ENCODE measurements around the gene KCNK10. TPM values are rescaled to one million over a fixed set of nuclear protein-coding genes. Genes with fewer than 3 reads are reported as not detected.

KCNK10 gene
- polyA plus RNA-seq, 1 of the 3 experiments (the other 2 are of a cell fraction), result not detected

DNA sequence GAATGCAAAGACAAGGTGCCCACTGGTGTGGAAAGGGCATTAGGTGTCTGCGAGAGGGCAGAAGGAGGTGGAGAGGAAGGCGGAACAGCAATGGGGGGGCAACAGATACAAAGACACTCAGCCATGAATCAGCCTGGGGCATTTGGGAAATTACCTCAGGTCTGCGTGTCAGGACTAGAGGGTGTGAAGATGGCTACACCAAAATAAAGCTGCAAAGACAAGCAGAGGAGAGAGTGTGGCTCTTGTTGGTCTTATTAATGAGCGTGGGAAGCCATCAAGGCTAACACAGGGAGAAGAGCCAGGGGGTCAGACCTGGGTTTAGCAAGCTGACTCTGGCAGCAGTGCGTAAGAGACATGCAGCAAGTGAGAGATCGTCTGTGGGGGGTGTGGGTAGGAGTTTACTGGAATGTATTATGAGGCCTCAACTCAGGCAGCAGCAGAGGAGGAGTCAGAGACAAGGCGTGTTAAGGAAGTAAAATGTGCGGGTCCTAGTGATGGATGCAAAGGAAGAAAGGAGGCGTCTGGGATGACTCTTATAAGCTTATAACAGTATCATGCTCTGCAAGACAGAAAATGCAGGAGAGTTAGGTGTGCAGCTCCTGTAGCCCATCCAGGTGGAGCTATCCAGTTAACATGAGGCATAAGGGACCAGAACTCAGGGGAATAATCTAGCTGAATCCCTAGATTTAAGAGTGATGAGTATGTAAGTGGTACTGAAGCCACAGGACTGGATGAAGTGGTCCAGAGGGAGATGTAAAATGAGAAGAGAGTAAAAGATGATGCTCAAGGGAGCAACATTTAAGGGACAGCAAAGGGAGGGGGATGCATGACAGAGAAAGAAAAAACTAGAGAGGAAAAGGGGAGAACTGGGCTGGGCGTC lies 50.4 kb downstream of the KCNK10 start:
- H3K79me2 ChIP-seq (ENCODE audit: insufficient read depth), result no peaks in the 10 kb centered on the region
- POLR2A ChIA-PET, result no interaction called here
- CTCF ChIA-PET, result interaction anchor here (0.7 kb wide), 1 partner anchor 41 kb away, joined by 3 read pairs; no protein-coding TSS in a partner anchor

DNA sequence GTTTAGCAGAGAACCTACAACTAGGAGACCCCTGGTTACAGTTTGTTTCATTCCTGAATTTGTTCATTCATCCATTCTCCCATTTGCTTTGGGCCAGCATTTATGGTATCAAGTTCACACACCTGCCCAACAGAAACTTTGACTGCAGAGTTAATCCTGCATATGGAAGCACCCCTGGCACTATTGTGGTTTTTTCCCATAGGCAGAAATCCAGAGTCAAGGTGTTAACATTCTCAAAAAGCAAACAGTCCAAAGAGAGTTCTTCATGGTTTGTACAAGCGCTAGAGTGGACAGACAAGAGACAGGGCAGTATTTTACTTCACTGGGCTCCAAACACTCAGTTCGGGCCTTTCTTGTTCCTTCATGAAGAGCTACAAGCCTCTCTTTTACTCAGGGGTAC lies 51.9 kb downstream of the KCNK10 start:
- TF ChIP-seq, protein P1, sequence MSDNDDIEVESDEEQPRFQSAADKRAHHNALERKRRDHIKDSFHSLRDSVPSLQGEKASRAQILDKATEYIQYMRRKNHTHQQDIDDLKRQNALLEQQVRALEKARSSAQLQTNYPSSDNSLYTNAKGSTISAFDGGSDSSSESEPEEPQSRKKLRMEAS (IDR thresholded peaks at IDR 0.05; ENCODE audit: low read depth), result no peak
- no peak for TF ChIP-seq SIN3A (IDR thresholded peaks at IDR 0.05; ENCODE audit: borderline replicate concordance, low read depth, low read length)
- TF ChIP-seq RXRA (IDR thresholded peaks at IDR 0.05; ENCODE audit: borderline replicate concordance, low read depth), result no peak
- no peak for TF ChIP-seq TEAD4 (IDR thresholded peaks at IDR 0.05; ENCODE audit: borderline replicate concordance, insufficient read depth)
- no peak for TF ChIP-seq RCOR1 (IDR thresholded peaks at IDR 0.05; ENCODE audit: low read length)
- TF ChIP-seq, protein P2, sequence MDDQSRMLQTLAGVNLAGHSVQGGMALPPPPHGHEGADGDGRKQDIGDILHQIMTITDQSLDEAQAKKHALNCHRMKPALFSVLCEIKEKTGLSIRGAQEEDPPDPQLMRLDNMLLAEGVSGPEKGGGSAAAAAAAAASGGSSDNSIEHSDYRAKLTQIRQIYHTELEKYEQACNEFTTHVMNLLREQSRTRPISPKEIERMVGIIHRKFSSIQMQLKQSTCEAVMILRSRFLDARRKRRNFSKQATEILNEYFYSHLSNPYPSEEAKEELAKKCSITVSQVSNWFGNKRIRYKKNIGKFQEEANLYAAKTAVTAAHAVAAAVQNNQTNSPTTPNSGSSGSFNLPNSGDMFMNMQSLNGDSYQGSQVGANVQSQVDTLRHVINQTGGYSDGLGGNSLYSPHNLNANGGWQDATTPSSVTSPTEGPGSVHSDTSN (IDR thresholded peaks at IDR 0.05), result no peak
- no peak for TF ChIP-seq GATA2 (CRISPR knock-in tag; IDR thresholded peaks at IDR 0.05)
- no peak overlapping the region for H2AFZ ChIP-seq (ENCODE audit: low read depth)
- H3K27ac ChIP-seq (ENCODE audit: low read depth in 2 of 2, low read length in 1 of 2), result no peak overlapping the region
- DNase-seq, result no peak
- ChIA-PET POLR2A (no interaction called here), CTCF (no interaction called here)
- no peaks in the 10 kb centered on the region for H3K4me1 ChIP-seq (ENCODE audit: control insufficient read depth in 1 of 2, insufficient read depth in 2 of 2, low read depth in 1 of 2, low read length in 1 of 2)
- no peak overlapping the region for H3K4me2 ChIP-seq
- H3K9ac ChIP-seq, result no peak overlapping the region
- 50% methylated on average over 2 of the region's 2 CpGs for WGBS (ENCODE audit: low lambda C conversion rate)
- no peaks in the 10 kb centered on the region for H4K20me1 ChIP-seq (ENCODE audit: insufficient read depth)
- no peaks in the 10 kb centered on the region for H3K27me3 ChIP-seq (ENCODE audit: insufficient read depth)
- no peaks in the 10 kb centered on the region for H3K79me2 ChIP-seq (ENCODE audit: insufficient read depth)
- H3K4me3 ChIP-seq (ENCODE audit: low read depth in 2 of 2, low read length in 1 of 2), result no peak overlapping the region
- H3K9me2 ChIP-seq, result no peaks in the 10 kb centered on the region
- no peaks in the 10 kb centered on the region for H3F3A ChIP-seq (replicated peaks; ENCODE audit: insufficient read depth)
- no peaks in the 10 kb centered on the region for H3K36me3 ChIP-seq (replicated peaks in 1 of 2; ENCODE audit: control insufficient read depth in 1 of 2, insufficient read depth in 2 of 2, low read length in 1 of 2)
- no peaks in the 10 kb centered on the region for H3K9me3 ChIP-seq

More for the DNA sequence above, 50.4 kb downstream of the KCNK10 start:
- no peak overlapping the region for H3K4me3 ChIP-seq (ENCODE audit: low read depth in 2 of 2, low read length in 1 of 2)
- no peaks in the 10 kb centered on the region for H3K27me3 ChIP-seq (ENCODE audit: insufficient read depth)
- no peak for DNase-seq
- 42% methylated on average over 10 of the region's 10 CpGs for WGBS (ENCODE audit: low lambda C conversion rate)
- no peak overlapping the region for H3K4me2 ChIP-seq
- no peak for TF ChIP-seq FOSL2 (IDR thresholded peaks at IDR 0.05; ENCODE audit: borderline replicate concordance, low read depth)
- no peaks in the 10 kb centered on the region for H3K9me3 ChIP-seq
- no peaks in the 10 kb centered on the region for H3F3A ChIP-seq (replicated peaks; ENCODE audit: insufficient read depth)
- no peak overlapping the region for H2AFZ ChIP-seq (ENCODE audit: low read depth)
- no peaks in the 10 kb centered on the region for H3K36me3 ChIP-seq (replicated peaks in 1 of 2; ENCODE audit: control insufficient read depth in 1 of 2, insufficient read depth in 2 of 2, low read length in 1 of 2)
- H3K4me1 ChIP-seq (ENCODE audit: control insufficient read depth in 1 of 2, insufficient read depth in 2 of 2, low read depth in 1 of 2, low read length in 1 of 2), result no peaks in the 10 kb centered on the region
- no peaks in the 10 kb centered on the region for H4K20me1 ChIP-seq (ENCODE audit: insufficient read depth)
- no peak overlapping the region for H3K27ac ChIP-seq (ENCODE audit: low read depth in 2 of 2, low read length in 1 of 2)
- no peaks in the 10 kb centered on the region for H3K9me2 ChIP-seq
- no peak overlapping the region for H3K9ac ChIP-seq

DNA sequence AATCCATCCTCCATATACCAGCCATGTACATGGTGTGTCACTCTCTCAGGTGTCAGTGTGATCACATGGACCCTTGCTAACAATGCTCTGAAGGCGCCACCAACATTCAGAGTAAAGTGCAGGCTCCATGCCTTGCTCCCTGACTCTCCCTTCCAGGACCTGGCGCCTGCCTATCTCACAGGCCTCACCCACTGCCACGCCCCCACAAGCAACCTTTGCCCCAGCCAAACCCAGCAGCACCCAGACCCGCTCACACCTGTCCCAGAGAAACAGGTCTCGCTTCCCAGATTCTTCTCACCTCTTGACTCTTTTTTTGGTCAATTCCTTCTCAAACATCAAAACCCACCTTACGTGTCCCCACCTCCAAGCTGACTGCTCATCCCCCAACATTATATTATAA lies 52.3 kb downstream of the KCNK10 start:
- no peaks in the 10 kb centered on the region for H3K36me3 ChIP-seq (replicated peaks in 1 of 2; ENCODE audit: control insufficient read depth in 1 of 2, insufficient read depth in 2 of 2, low read length in 1 of 2)
- TF ChIP-seq, protein P1 (IDR thresholded peaks at IDR 0.05; ENCODE audit: low read depth), result no peak
- TF ChIP-seq CHD2 (IDR thresholded peaks at IDR 0.05; ENCODE audit: low read length, partially characterized antibody) (no peak), EP300 (IDR thresholded peaks at IDR 0.05; ENCODE audit: borderline replicate concordance in 1 of 2, low read depth in 1 of 2, low read length in 1 of 2) (no peak), SMC3 (IDR thresholded peaks at IDR 0.05; ENCODE audit: low read depth, low read length) (no peak), GABPA (IDR thresholded peaks at IDR 0.05; ENCODE audit: low read depth) (no peak), MXI1 (IDR thresholded peaks at IDR 0.05; ENCODE audit: low read depth, low read length) (no peak), TCF12 (IDR thresholded peaks at IDR 0.05) (no peak), MEF2A (IDR thresholded peaks at IDR 0.05; ENCODE audit: borderline replicate concordance, low read depth) (no peak), FOXM1 (IDR thresholded peaks at IDR 0.05; ENCODE audit: low read depth) (no peak), SIN3A (IDR thresholded peaks at IDR 0.05; ENCODE audit: borderline replicate concordance, low read depth, low read length) (no peak), POLR2AphosphoS5 (IDR thresholded peaks at IDR 0.05; ENCODE audit: low read depth, low read length) (no peak), RCOR1 (IDR thresholded peaks at IDR 0.05; ENCODE audit: low read length) (no peak), TEAD4 (IDR thresholded peaks at IDR 0.05; ENCODE audit: borderline replicate concordance, insufficient read depth) (no peak)
- TF ChIP-seq, protein P3, sequence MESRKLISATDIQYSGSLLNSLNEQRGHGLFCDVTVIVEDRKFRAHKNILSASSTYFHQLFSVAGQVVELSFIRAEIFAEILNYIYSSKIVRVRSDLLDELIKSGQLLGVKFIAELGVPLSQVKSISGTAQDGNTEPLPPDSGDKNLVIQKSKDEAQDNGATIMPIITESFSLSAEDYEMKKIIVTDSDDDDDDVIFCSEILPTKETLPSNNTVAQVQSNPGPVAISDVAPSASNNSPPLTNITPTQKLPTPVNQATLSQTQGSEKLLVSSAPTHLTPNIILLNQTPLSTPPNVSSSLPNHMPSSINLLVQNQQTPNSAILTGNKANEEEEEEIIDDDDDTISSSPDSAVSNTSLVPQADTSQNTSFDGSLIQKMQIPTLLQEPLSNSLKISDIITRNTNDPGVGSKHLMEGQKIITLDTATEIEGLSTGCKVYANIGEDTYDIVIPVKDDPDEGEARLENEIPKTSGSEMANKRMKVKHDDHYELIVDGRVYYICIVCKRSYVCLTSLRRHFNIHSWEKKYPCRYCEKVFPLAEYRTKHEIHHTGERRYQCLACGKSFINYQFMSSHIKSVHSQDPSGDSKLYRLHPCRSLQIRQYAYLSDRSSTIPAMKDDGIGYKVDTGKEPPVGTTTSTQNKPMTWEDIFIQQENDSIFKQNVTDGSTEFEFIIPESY (IDR thresholded peaks at IDR 0.05; ENCODE audit: borderline replicate concordance, low read depth), result no peak

More for the DNA sequence above, 52.3 kb downstream of the KCNK10 start:
- POLR2A ChIA-PET, result no interaction called here
- CTCF ChIA-PET, result no interaction called here
- H3K4me2 ChIP-seq, result no peak overlapping the region
- no peaks in the 10 kb centered on the region for H3K9me3 ChIP-seq
- H3K9ac ChIP-seq, result no peak overlapping the region
- no peak for DNase-seq
- no peak overlapping the region for H3K4me3 ChIP-seq (ENCODE audit: low read depth in 2 of 2, low read length in 1 of 2)
- WGBS (ENCODE audit: low lambda C conversion rate), result 25% methylated on average over 6 of the region's 6 CpGs
- no peaks in the 10 kb centered on the region for H3K9me2 ChIP-seq
- no peaks in the 10 kb centered on the region for H4K20me1 ChIP-seq (ENCODE audit: insufficient read depth)
- no peaks in the 10 kb centered on the region for H3K4me1 ChIP-seq (ENCODE audit: control insufficient read depth in 1 of 2, insufficient read depth in 2 of 2, low read depth in 1 of 2, low read length in 1 of 2)
- H2AFZ ChIP-seq (ENCODE audit: low read depth), result no peak overlapping the region
- no peaks in the 10 kb centered on the region for H3K27me3 ChIP-seq (ENCODE audit: insufficient read depth)
- no peaks in the 10 kb centered on the region for H3F3A ChIP-seq (replicated peaks; ENCODE audit: insufficient read depth)
- H3K27ac ChIP-seq (ENCODE audit: low read depth in 2 of 2, low read length in 1 of 2), result no peak overlapping the region
- H3K79me2 ChIP-seq (ENCODE audit: insufficient read depth), result no peaks in the 10 kb centered on the region

All from SK-N-SH (cell line).